BJ (cell line): ENCODE data around the gene SHQ1. TPM values are rescaled to one million over a fixed set of nuclear protein-coding genes. Genes with fewer than 3 reads are reported as not detected.

ENCODE experiments used
- CTCF ChIA-PET: fragments of 350-600 bp; formaldehyde crosslinking; extraction: SDS; loops from one replicate; lab custom pipeline; 2021; ENCODE audit warnings: antibody characterized with exemption, inconsistent platforms; lab: Yijun Ruan, JAX
- POLR2A ChIA-PET: fragments of 300-600 bp; sonication (Branson Sonifier 250); formaldehyde crosslinking; extraction: SDS; loops from one replicate; lab custom pipeline; 2021; ENCODE audit warnings: antibody characterized with exemption; lab: Charles Lee
- DNase-seq: peaks from one replicate; pipeline ENCODE4 v3.0.0-alpha.2; 2011; ENCODE audit warnings: low read depth
- H3K27me3 ChIP-seq: 2 replicates; pipeline ENCODE4 v1.6.0; 2011; ENCODE audit warnings: low read length; ENCODE audit not compliant: control insufficient read depth, insufficient read depth
- H3K36me3 ChIP-seq: 2 replicates; pipeline ENCODE4 v1.5.1; 2011; ENCODE audit warnings: low read length; ENCODE audit not compliant: control insufficient read depth, insufficient read depth
- H3K4me3 ChIP-seq: 2 replicates; pipeline ENCODE4 v1.5.1; 2011; ENCODE audit warnings: low read depth, mild to moderate bottlenecking, control low read depth, low read length
- CTCF ChIP-seq: IDR thresholded peaks from 2 replicates; pipeline ENCODE4 v1.5.1; 2011; ENCODE audit warnings: low read depth, mild to moderate bottlenecking, control low read depth, inconsistent platforms, low read length, moderate library complexity; ENCODE audit not compliant: insufficient read depth
- polyA plus RNA-seq: library from polyadenylated mRNA; depleted of rRNA; stranded (reverse); fragments of >200 nt; gene quantifications from 2 replicates; pipeline ENCODE4 v1.2.3, GENCODE V29; 2011

SHQ1 gene
- polyA plus RNA-seq, 1 experiment = 9.5 TPM

- Histone ChIP-seq H3K36me3 (no peaks in the 10 kb centered on the region), H3K4me3 (no peak overlapping the region), H3K27me3 (no peaks in the 10 kb centered on the region)
- TF ChIP-seq CTCF = no peak
- POLR2A ChIA-PET = no interaction called here
- DNase-seq = no peak
- CTCF ChIA-PET = interaction anchor here (1.3 kb wide), 1 partner anchor 9 kb away, joined by 4 read pairs; no protein-coding TSS in a partner anchor
Measured at GRCh38 chr3:72782521-72782920, 65.7 kb downstream of the SHQ1 start.

GRCh38 chr3:72769758-72770540 is 78.3 kb downstream of the SHQ1 start:
- ChIA-PET POLR2A (no interaction called here), CTCF (interaction anchor here (1.2 kb wide), 1 partner anchor 669 kb away, joined by 3 read pairs; no protein-coding TSS in a partner anchor)
- no peak for TF ChIP-seq CTCF
- Histone ChIP-seq H3K4me3 (no peak overlapping the region), H3K27me3 (no peaks in the 10 kb centered on the region), H3K36me3 (peaks cover 3% of the 10 kb centered on the region; the same call in 1 of the 2 replicates)
- DNase-seq = no peak

GRCh38 chr3:72768936-72769335 is 79.3 kb downstream of the SHQ1 start:
- Histone ChIP-seq H3K4me3 (no peak overlapping the region), H3K27me3 (no peaks in the 10 kb centered on the region), H3K36me3 (peaks cover 3% of the 10 kb centered on the region; the same call in 1 of the 2 replicates)
- CTCF ChIA-PET = interaction anchor here (1.2 kb wide), 1 partner anchor 668 kb away, joined by 3 read pairs; no protein-coding TSS in a partner anchor
- POLR2A ChIA-PET = no interaction called here
- TF ChIP-seq CTCF = no peak
- DNase-seq = no peak

- ChIA-PET POLR2A (no interaction called here), CTCF (no interaction called here)
- Histone ChIP-seq H3K27me3 (no peaks in the 10 kb centered on the region), H3K4me3 (no peak overlapping the region), H3K36me3 (peaks cover 3% of the 10 kb centered on the region; the same call in 1 of the 2 replicates)
- no peak for DNase-seq
- no peak for TF ChIP-seq CTCF
Measured at GRCh38 chr3:72768481-72768880, 79.8 kb downstream of the SHQ1 start.

- Histone ChIP-seq H3K27me3 (no peaks in the 10 kb centered on the region), H3K4me3 (no peak overlapping the region), H3K36me3 (peaks cover 3% of the 10 kb centered on the region; the same call in 1 of the 2 replicates)
- no peak for DNase-seq
- ChIA-PET CTCF (no interaction called here), POLR2A (no interaction called here)
- TF ChIP-seq CTCF = no peak
Measured at GRCh38 chr3:72768006-72768441, 80.2 kb downstream of the SHQ1 start.
